Measurements from ENCODE around the gene CH25H.

CH25H gene

DNA sequence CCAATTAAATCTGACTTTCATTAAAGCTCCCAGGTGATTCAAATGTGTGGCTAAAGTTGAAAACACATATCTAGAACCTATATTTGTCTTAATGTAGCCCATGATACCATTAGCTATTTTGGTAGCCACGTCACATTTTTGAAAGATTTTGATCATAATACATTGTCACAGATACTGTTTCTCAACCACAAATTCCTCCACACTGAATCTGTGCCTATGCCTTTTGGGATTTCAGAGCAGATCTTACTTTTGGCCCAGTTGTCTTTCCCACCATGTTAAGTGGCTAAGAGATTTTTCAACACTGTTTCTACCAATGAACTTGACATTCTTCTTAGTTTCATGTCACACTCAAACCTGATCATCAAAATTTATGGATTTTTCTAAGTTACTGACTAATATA, 47.4 kb downstream of the CH25H start:
- TF ChIP-seq GATA2 (IDR thresholded peaks at IDR 0.05; ENCODE audit: low read depth, low read length): no peak
- TF ChIP-seq GATA3 (IDR thresholded peaks at IDR 0.05; ENCODE audit: low read depth, low read length): no peak

DNA sequence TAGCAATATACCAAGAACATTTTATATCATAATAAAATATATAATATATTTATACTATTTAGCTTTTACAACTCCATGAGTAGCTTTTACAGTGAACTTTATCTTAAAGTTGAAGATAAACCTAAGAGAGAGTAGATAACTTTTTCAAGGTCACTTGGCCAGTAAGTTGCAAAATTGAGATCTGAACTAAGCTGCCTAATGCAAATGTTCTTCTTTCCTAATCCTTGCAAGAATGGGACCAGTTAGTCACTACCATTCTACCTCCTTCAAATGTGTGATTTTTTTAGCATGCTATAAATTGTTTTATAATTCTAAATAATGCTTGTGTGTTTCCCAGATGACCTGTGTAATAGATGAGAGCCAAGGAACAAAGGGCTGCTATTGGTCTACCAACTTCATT, 47.8 kb downstream of the CH25H start:
- TF ChIP-seq GATA2 (IDR thresholded peaks at IDR 0.05; ENCODE audit: low read depth, low read length): no peak
- TF ChIP-seq GATA3 (IDR thresholded peaks at IDR 0.05; ENCODE audit: low read depth, low read length): no peak

DNA sequence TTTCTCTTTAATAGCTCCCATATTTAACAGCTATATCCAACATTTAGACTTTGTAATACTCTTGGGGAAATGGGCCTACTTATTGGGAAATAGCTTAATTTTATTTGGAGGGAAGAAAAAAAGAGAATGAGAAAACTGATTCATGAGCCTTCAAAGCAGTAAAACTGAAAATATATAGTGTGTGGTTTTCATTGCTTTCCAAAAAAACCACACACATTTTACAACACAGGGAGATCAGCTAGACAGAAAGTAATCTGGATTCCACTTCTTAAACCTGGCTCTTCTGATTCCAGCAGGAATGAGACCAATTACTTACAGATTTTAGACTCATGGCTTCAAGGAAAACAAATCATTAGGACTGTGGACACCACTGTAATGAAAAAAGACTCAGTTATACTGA, 48.7 kb downstream of the CH25H start:
- TF ChIP-seq GATA3 (IDR thresholded peaks at IDR 0.05; ENCODE audit: low read depth, low read length) (no peak), GATA2 (IDR thresholded peaks at IDR 0.05; ENCODE audit: low read depth, low read length) (no peak)

DNA sequence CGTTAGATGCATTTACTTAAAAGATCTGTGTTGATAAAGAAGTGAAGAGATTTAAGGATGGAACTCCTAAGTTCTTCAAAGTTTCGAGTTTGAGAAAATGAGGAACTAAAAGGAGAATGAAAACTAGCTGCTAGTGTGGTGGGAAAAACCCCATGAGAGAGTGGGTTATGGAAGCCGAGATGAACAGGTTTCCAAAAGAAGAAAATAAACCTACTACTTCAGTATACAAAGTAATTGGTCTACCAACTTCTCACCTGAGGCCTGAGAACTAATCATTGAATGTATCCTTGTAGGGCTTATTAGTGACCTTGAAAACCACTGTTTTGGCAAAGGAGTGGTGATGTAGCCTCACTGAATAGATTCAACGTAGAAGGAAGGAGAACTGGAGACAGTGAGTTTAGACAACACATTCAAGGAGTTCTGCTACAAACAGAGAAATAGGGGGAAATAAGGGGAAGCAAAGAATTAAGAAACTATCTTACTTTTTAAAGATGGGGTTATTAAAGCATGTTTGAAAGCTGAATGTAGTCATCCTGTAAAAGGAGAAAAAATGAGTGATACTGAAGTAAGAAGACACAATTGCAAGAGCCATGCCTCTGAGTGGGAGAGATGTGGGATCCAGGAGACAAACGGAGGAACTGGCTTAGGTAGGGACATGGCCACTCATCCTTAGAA, 50.8 kb downstream of the CH25H start:
- no peak for TF ChIP-seq GATA3 (IDR thresholded peaks at IDR 0.05; ENCODE audit: low read depth, low read length)

All from SH-SY5Y (cell line).